Measurements from ENCODE around the gene C1orf167. TPM values are rescaled to one million over a fixed set of nuclear protein-coding genes. Genes with fewer than 3 reads are reported as not detected.

The C1orf167 gene, protein sequence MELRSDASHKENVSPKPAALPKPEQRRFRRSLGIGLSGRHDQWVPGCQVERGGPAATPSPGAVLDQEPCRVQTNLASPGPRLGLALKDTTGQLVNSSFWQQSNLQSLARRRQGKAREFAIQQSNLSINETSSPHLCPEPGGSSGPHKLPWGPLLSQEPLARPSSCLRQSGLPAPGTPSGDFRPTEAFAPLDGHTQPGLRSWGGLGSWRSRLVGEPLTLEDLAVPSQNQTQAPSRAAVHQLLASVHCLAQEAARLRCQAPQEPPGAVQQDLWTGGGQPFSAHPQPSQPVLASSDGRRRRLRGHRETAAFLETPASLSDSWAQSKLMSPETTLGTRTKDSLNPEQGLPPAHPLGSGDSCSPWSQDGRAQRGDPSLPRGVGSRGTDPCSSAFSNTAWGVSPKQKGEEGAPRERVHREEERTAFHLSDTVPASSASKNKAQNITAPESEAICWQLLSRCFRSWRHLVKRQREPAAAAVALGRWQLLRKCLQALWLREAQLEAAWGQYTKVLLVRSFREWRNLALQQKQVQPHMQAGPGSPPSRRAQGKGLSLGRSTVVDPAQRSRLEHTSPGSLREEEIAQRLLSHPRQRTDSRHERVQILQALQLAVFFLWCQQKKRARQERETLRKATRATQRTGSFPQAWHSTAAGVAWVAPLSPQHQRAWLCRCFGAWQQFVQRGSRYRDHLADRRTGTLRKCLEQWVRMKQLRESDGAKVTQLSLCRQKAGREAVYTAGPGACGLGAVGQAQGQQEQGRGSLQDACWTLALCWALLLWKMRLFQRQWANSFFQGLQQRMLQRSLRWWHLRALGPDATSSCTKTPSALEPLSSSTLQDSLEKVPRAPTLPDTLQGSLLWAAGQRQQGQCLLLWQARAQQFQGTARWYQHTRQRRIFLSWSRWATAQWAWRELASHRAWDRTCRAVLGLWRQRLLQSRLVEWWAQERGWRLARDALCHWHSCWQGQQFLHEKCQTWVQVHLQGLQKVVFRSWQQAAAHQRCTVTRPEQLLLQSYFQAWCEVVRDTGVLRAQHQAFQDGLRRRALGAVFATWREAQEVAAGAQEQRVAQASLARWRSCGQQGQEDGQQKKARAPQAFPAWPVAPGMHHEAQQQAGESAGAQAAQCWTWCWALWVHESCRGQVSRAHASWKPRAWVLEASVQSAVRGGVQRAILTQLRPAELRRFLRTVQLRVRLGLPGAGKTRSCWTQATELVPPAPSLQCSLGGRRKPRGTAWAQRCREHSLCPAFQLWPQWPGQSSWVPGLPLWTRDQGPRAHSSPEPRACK (N-terminal part only)
- 1 to 10 TPM in 1 of 4 donors, under 1 TPM in 1, not detected in 2; 0.72 to 2.0 TPM for total RNA-seq

DNA sequence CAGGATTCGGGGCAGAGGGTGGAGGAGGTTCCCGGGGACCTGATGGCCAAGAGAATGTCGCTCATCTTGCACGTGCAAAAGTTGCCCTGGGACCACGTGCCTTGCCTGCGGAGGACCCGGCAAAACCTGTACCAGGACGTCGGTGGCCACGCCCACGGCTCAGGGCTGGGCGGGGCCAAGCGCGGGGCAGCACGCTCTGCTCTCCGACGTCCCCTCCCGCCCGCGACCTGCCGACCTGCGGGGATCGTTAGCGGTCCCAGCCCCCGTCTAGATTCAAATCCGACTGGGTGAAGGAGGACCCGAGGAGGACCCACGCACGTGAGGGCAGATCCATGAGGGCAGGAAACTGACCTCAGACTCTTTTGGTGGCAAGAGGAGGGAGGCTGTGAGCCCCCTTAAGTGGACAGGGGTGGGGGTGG is at the start of gene C1orf167:
Gene C1orf167, plus strand, starts transcription at position 206 of the 419 bp plus-strand sequence. CDS start 2,208 bp downstream, outside the sequence.
- ATAC-seq (ENCODE audit: low FRiP score) (no peak), DNase-seq (ENCODE audit: low spot score) (no peak)
- TF ChIP-seq, protein P1, sequence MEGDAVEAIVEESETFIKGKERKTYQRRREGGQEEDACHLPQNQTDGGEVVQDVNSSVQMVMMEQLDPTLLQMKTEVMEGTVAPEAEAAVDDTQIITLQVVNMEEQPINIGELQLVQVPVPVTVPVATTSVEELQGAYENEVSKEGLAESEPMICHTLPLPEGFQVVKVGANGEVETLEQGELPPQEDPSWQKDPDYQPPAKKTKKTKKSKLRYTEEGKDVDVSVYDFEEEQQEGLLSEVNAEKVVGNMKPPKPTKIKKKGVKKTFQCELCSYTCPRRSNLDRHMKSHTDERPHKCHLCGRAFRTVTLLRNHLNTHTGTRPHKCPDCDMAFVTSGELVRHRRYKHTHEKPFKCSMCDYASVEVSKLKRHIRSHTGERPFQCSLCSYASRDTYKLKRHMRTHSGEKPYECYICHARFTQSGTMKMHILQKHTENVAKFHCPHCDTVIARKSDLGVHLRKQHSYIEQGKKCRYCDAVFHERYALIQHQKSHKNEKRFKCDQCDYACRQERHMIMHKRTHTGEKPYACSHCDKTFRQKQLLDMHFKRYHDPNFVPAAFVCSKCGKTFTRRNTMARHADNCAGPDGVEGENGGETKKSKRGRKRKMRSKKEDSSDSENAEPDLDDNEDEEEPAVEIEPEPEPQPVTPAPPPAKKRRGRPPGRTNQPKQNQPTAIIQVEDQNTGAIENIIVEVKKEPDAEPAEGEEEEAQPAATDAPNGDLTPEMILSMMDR (IDR thresholded peaks at IDR 0.05): no peak

DNA sequence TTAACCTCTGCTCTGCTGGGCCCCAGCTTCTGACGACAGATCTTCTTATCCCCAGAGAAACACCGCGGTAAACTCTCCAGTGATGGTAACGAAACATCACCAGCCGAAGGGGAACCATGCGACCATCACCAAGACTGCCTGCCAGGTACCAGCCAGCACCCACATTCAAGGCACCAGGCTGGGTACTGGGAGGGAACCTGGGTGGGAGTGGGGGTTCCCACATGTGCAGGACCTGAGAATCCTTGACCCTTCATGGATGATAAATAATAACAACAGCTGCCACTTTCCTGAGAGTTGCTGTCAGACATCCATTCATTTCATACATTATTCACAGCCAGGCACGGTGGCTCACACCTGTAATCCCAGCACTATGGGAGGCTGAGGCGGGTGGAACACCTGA is 49.7 kb upstream of the C1orf167 start:
- no peak for ATAC-seq (ENCODE audit: low FRiP score)

DNA sequence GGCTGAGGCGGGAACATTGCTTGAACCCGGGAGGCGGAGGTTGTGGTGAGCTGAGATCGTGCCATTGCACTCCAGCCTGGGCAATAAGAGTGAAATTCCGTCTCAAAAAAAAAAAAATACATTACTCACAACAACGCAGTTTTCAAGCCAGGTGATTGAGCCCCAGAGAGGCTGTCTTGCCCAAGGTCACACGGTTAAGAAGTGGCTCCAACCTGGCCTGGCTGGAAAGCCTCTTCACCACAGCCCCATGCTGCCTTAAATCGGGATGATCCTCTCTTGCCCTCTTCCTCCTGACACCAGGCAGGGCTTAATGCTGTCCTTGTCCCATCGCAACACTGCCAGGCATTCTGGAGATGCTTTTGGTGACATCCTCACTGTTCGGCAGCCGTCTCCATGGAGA is 48.9 kb upstream of the C1orf167 start:
- no peak for DNase-seq (ENCODE audit: low spot score)
- TF ChIP-seq, protein P1 (IDR thresholded peaks at IDR 0.05): no peak
- no peak for ATAC-seq (ENCODE audit: low FRiP score)

More for the DNA sequence above, 49.7 kb upstream of the C1orf167 start:
- TF ChIP-seq, protein P1 (IDR thresholded peaks at IDR 0.05): no peak
- DNase-seq (ENCODE audit: low spot score): no peak

DNA sequence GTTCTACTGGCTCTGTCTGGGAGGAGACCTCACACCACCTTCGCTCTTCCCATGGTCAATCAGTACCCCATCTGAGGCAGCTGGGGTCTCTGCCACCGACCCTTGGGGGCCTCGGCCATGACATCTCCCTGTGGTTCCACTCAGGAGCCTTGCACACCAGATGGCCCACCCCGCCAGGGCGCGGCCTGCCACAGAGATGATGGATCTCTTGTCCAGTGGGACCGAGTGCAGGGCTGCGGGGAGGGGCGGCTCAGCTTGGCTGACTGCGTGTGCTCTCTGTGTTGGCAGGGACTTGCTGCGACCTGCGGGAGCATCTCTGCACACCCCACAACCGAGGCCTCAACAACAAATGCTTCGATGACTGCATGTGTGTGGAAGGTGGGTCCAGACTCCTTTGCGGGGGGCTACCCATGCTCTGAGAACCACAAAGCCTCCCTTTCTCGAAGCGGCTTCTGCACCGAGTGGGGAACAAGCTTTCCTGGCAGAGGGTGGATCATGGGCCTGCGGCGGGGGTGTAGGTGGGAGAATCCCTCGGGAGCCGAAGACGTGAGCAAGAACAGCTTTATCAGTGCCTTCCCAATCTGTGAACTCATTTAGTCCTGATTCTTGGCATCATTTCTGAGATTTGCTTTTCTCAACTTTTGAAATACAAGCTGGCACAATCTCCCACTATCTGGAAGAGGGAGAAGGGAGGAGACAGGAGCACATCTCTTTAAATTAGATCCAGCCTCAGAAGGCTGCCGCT is 47.0 kb upstream of the C1orf167 start:
- ATAC-seq (ENCODE audit: low FRiP score): peak; percentile 85
- TF ChIP-seq, protein P1 (IDR thresholded peaks at IDR 0.05): no peak
- DNase-seq (ENCODE audit: low spot score): no peak

DNA sequence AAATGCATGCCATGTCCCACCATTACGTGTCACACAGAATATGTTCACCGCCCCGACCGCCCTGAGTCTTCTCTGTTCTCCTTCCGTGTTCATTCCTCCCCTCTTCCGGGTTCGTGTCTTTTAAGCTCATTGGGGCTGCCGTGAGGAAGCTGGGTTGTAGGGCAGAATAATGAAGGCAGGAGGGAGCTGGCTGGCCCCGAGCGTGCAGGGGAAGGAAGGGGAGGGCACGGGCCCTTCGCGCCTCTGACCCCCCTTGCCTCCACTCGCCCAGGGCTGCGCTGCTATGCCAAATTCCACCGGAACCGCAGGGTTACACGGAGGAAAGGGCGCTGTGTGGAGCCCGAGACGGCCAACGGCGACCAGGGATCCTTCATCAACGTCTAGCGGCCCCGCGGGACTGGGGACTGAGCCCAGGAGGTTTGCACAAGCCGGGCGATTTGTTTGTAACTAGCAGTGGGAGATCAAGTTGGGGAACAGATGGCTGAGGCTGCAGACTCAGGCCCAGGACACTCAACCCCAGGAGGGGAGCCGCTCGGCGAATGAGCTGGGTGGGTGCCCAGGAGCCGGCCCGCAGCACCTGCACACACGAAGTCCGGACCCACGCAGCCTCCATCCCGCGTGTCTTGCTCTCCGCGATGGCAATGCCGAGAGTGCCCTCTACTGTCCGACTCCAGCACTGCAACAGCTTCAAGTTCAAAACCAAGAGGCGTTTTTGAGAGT is 42.5 kb upstream of the C1orf167 start:
- peak; percentile 76 for ATAC-seq (ENCODE audit: low FRiP score)
- TF ChIP-seq, protein P1 (IDR thresholded peaks at IDR 0.05): peak in 1 of 3 donors; percentile 74

More for the DNA sequence above, 42.5 kb upstream of the C1orf167 start:
- DNase-seq (ENCODE audit: low spot score): peak; percentile 95

Measured in omental fat pad (tissue), 4 donors.